ENCODE results near the gene IL2RA. TPM values are rescaled to one million over a fixed set of nuclear protein-coding genes. Genes with fewer than 3 reads are reported as not detected.

IL2RA gene
- total RNA-seq, 2 donors from 2014 or later = not detected

DNA sequence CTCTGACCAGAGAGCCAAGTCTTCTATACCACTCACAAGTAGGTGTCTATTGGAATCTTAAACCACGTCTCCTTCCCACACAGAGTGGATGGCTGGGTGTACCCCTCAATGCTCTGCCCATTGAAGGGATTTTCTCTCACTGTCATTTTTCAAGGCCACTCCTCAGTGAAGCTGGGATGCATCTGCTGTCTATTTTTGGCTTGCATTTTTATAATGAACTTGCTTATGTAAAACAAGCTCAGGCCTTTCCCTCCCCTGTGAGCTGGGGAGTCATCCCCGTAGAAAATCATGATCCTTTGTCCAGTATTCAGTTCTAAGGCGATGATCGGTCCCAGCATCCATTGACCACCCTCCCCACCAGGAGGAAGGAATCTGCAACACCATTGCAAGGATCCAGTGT is 16.9 kb upstream of the IL2RA start:
- TF ChIP-seq, protein P1, sequence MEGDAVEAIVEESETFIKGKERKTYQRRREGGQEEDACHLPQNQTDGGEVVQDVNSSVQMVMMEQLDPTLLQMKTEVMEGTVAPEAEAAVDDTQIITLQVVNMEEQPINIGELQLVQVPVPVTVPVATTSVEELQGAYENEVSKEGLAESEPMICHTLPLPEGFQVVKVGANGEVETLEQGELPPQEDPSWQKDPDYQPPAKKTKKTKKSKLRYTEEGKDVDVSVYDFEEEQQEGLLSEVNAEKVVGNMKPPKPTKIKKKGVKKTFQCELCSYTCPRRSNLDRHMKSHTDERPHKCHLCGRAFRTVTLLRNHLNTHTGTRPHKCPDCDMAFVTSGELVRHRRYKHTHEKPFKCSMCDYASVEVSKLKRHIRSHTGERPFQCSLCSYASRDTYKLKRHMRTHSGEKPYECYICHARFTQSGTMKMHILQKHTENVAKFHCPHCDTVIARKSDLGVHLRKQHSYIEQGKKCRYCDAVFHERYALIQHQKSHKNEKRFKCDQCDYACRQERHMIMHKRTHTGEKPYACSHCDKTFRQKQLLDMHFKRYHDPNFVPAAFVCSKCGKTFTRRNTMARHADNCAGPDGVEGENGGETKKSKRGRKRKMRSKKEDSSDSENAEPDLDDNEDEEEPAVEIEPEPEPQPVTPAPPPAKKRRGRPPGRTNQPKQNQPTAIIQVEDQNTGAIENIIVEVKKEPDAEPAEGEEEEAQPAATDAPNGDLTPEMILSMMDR (conservative IDR thresholded peaks at IDR 0.05) = no peak
- Mint-ChIP-seq H3K4me3 (no peak overlapping the region), H3K27ac (no peak overlapping the region), H3K9me3 (peaks cover 9% of the 10 kb centered on the region), H3K27me3 (ENCODE audit: insufficient read depth) (peaks cover 12% of the 10 kb centered on the region), H3K36me3 (ENCODE audit: low read depth) (no peaks in the 10 kb centered on the region), H3K4me1 (peaks cover 8% of the 10 kb centered on the region)
- peak; percentile 24 for DNase-seq
- Histone ChIP-seq H3K27ac (ENCODE audit: low read depth, low read length) (no peak overlapping the region), H3K27me3 (ENCODE audit: control insufficient read depth, insufficient read depth, low read length, poor library complexity, severe bottlenecking) (no peaks in the 10 kb centered on the region), H3K9ac (ENCODE audit: extremely low read depth, low read length, poor library complexity, severe bottlenecking) (no peak overlapping the region), H3K4me3 (ENCODE audit: low read length) (no peak overlapping the region), H3K4me1 (ENCODE audit: control insufficient read depth, insufficient read depth, low read length) (no peaks in the 10 kb centered on the region), H3K9me3 (ENCODE audit: control insufficient read depth, low read length) (peaks cover 11% of the 10 kb centered on the region), H3K36me3 (ENCODE audit: control insufficient read depth, insufficient read depth, low read length) (no peaks in the 10 kb centered on the region)
- WGBS, 2 experiments (ENCODE audit: insufficient coverage in 1 of 2, insufficient read length in 1 of 2) = 90 to 92% methylated on average over 2 to 4 of the region's 4 CpGs

DNA sequence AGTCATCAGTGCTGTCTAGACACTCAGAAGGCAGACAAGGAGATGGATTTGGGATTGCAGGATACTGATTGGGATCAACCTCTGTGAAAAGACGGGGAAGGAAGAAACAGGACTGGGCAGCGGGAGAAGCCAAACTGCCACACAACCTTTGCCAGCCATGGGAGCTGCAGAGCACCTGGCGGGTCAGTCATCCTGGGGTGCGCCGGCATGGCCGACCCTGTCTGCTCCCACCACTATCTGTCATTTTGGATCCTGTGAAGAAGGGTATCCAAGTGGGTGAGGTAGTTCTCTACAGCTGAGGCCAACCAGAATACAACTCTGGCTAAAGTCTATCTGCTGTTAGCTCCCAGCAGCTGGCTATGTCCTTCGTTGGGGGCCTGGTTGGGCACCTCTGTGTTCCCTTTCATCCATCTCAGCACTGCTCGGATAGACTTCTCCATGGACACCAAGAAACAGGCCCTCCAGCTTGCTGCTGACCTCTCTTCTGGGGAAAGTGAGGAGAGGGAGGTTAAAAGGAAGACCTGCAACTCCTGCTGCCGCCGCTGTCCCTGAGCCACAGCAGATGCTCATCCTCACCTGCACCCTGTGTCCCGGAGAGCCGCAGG is 15.0 kb upstream of the IL2RA start:
- H3K9ac ChIP-seq (ENCODE audit: extremely low read depth, low read length, poor library complexity, severe bottlenecking) = no peak overlapping the region
- H3K27me3 ChIP-seq (ENCODE audit: control insufficient read depth, insufficient read depth, low read length, poor library complexity, severe bottlenecking) = no peaks in the 10 kb centered on the region
- no peaks in the 10 kb centered on the region for H3K4me1 ChIP-seq (ENCODE audit: control insufficient read depth, insufficient read depth, low read length)
- peaks cover 7% of the 10 kb centered on the region for H3K27me3 Mint-ChIP-seq (ENCODE audit: insufficient read depth)
- 89 to 94% methylated on average over 11 to 12 of the region's 12 CpGs for WGBS, 2 experiments (ENCODE audit: insufficient coverage in 1 of 2, insufficient read length in 1 of 2)
- no peak overlapping the region for H3K4me3 ChIP-seq (ENCODE audit: low read length)
- H3K4me1 Mint-ChIP-seq = no peaks in the 10 kb centered on the region
- H3K27ac Mint-ChIP-seq = no peak overlapping the region
- no peak overlapping the region for H3K4me3 Mint-ChIP-seq
- peaks cover 6% of the 10 kb centered on the region for H3K9me3 Mint-ChIP-seq
- H3K36me3 Mint-ChIP-seq (ENCODE audit: low read depth) = no peaks in the 10 kb centered on the region
- H3K36me3 ChIP-seq (ENCODE audit: control insufficient read depth, insufficient read depth, low read length) = no peaks in the 10 kb centered on the region
- TF ChIP-seq, protein P1 (conservative IDR thresholded peaks at IDR 0.05) = no peak
- no peak overlapping the region for H3K27ac ChIP-seq (ENCODE audit: low read depth, low read length)
- DNase-seq = peak; percentile 29
- peaks cover 7% of the 10 kb centered on the region for H3K9me3 ChIP-seq (ENCODE audit: control insufficient read depth, low read length)

DNA sequence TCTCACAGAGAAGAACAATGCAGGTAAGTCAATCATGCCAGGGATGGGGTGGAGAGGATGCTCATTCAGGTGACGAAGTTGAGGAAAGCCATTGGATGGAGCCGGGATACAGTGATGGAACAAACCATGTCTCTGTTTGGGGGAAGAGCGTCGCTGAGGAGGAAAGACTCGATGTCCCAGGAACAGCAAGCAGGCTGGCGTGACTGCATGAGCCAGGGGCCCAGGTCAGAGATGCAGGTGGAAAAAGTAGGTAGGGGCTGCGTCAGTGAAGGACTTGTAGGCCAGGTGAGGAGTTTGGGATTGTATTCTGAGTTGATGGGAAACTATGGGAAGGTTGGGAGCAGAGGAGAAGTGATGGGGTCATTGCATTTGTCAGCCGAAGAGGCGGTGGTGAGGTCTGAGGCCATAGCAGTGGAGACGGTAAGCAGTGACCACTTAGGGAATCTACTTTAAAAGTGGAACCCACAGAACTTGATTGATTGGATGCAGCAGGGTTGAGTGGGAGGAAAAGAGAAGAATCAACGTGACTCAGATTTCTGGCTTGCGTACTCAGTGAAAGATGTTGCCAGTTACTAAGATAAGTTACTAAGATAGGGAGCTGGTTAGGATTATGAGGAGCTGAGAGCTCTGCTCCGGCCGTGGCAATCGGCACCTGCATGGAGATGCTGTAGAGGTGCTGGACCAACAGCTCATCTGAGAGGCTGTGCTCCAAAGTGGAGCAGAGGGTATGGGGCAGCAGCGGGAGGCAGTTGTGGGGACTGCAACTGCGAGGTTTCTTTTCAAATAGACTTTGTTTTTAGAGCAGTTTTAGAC is 12.5 kb upstream of the IL2RA start:
- WGBS, 2 experiments (ENCODE audit: insufficient coverage in 1 of 2, insufficient read length in 1 of 2) = 81 to 85% methylated on average over 15 to 17 of the region's 17 CpGs
- Histone ChIP-seq H3K27me3 (ENCODE audit: control insufficient read depth, insufficient read depth, low read length, poor library complexity, severe bottlenecking) (no peaks in the 10 kb centered on the region), H3K9me3 (ENCODE audit: control insufficient read depth, low read length) (no peaks in the 10 kb centered on the region), H3K9ac (ENCODE audit: extremely low read depth, low read length, poor library complexity, severe bottlenecking) (no peak overlapping the region), H3K27ac (ENCODE audit: low read depth, low read length) (no peak overlapping the region), H3K4me3 (ENCODE audit: low read length) (no peak overlapping the region), H3K4me1 (ENCODE audit: control insufficient read depth, insufficient read depth, low read length) (no peaks in the 10 kb centered on the region), H3K36me3 (ENCODE audit: control insufficient read depth, insufficient read depth, low read length) (no peaks in the 10 kb centered on the region)
- TF ChIP-seq, protein P1 (conservative IDR thresholded peaks at IDR 0.05) = no peak
- Mint-ChIP-seq H3K9me3 (no peaks in the 10 kb centered on the region), H3K4me3 (no peak overlapping the region), H3K4me1 (no peaks in the 10 kb centered on the region), H3K36me3 (ENCODE audit: low read depth) (no peaks in the 10 kb centered on the region), H3K27me3 (ENCODE audit: insufficient read depth) (peaks cover 6% of the 10 kb centered on the region), H3K27ac (no peak overlapping the region)
- no peak for DNase-seq

Measured in endodermal cell (in vitro differentiated cells).